CD4-positive, alpha-beta T cell treated with Interleukin-6 for 4 hours (primary cell): ENCODE measurements around the gene PPP2R5C.

Experiments used
- DNase-seq: peaks from one replicate; pipeline ENCODE4 v3.0.0-alpha.2; 2020; ENCODE audit warnings: mixed read lengths

The PPP2R5C gene

GRCh38 chr14:101755591-101756324, 5.8 kb upstream of the PPP2R5C start:
- DNase-seq, result no peak

GRCh38 chr14:101757064-101757838, 4.3 kb upstream of the PPP2R5C start:
- no peak for DNase-seq

GRCh38 chr14:101757839-101758211, 3.7 kb upstream of the PPP2R5C start:
- DNase-seq, result no peak

GRCh38 chr14:101758913-101759593, 2.5 kb upstream of the PPP2R5C start:
- no peak for DNase-seq

- DNase-seq, result peak; percentile 98
Observed at GRCh38 chr14:101760138-101761011, 1.1 kb upstream of the PPP2R5C start.

GRCh38 chr14:101761881-101762529, 496 bp downstream of the PPP2R5C start:
- peak; percentile 70 for DNase-seq

GRCh38 chr14:101762530-101763101, 1.1 kb downstream of the PPP2R5C start:
- DNase-seq, result no peak

GRCh38 chr14:101763941-101764709, 2.6 kb downstream of the PPP2R5C start:
- DNase-seq, result no peak

GRCh38 chr14:101767618-101768362, 6.3 kb downstream of the PPP2R5C start:
- no peak for DNase-seq

- no peak for DNase-seq
Observed at GRCh38 chr14:101770183-101770582, 8.7 kb downstream of the PPP2R5C start.

- no peak for DNase-seq
Observed at GRCh38 chr14:101772770-101773169, 11.3 kb downstream of the PPP2R5C start.

- DNase-seq, result no peak
Observed at GRCh38 chr14:101773378-101773777, 11.9 kb downstream of the PPP2R5C start.

- DNase-seq, result no peak
Observed at GRCh38 chr14:101774006-101774795, 12.7 kb downstream of the PPP2R5C start.

GRCh38 chr14:101774814-101775213, 13.3 kb downstream of the PPP2R5C start:
- DNase-seq, result no peak

- DNase-seq, result no peak
Observed at GRCh38 chr14:101775826-101776225, 14.3 kb downstream of the PPP2R5C start.

- DNase-seq, result no peak
Observed at GRCh38 chr14:101776344-101776743, 14.8 kb downstream of the PPP2R5C start.

- DNase-seq, result no peak
Observed at GRCh38 chr14:101780390-101780789, 18.9 kb downstream of the PPP2R5C start.

- peak; percentile 25 for DNase-seq
Observed at GRCh38 chr14:101780887-101781239, 19.4 kb downstream of the PPP2R5C start.
